Measurements from ENCODE around the gene NDE1.

GRCh38 chr16:15735610-15736009 lies 85.6 kb downstream of the NDE1 start:
- TF ChIP-seq, protein P1, sequence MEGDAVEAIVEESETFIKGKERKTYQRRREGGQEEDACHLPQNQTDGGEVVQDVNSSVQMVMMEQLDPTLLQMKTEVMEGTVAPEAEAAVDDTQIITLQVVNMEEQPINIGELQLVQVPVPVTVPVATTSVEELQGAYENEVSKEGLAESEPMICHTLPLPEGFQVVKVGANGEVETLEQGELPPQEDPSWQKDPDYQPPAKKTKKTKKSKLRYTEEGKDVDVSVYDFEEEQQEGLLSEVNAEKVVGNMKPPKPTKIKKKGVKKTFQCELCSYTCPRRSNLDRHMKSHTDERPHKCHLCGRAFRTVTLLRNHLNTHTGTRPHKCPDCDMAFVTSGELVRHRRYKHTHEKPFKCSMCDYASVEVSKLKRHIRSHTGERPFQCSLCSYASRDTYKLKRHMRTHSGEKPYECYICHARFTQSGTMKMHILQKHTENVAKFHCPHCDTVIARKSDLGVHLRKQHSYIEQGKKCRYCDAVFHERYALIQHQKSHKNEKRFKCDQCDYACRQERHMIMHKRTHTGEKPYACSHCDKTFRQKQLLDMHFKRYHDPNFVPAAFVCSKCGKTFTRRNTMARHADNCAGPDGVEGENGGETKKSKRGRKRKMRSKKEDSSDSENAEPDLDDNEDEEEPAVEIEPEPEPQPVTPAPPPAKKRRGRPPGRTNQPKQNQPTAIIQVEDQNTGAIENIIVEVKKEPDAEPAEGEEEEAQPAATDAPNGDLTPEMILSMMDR (IDR thresholded peaks at IDR 0.05; ENCODE audit: insufficient read depth, low read length, poor library complexity, severe bottlenecking): no peak
- no peak for TF ChIP-seq EZH2phosphoT487 (conservative IDR thresholded peaks at IDR 0.05; ENCODE audit: low read length)
